HG02884 (cell line): Measurements from ENCODE around the gene NAA10.

Experiments
- ATAC-seq: cut with Tn5 transposase; IDR thresholded peaks from one replicate; pipeline ENCODE4 v1.9.1; 2021; ENCODE audit warnings: mild to moderate bottlenecking, moderate library complexity; ENCODE audit not compliant: unreplicated experiment

The NAA10 gene

GRCh38 chrX:153967536-153968224 is 32.8 kb upstream of the NAA10 start:
- ATAC-seq = no peak

DNA sequence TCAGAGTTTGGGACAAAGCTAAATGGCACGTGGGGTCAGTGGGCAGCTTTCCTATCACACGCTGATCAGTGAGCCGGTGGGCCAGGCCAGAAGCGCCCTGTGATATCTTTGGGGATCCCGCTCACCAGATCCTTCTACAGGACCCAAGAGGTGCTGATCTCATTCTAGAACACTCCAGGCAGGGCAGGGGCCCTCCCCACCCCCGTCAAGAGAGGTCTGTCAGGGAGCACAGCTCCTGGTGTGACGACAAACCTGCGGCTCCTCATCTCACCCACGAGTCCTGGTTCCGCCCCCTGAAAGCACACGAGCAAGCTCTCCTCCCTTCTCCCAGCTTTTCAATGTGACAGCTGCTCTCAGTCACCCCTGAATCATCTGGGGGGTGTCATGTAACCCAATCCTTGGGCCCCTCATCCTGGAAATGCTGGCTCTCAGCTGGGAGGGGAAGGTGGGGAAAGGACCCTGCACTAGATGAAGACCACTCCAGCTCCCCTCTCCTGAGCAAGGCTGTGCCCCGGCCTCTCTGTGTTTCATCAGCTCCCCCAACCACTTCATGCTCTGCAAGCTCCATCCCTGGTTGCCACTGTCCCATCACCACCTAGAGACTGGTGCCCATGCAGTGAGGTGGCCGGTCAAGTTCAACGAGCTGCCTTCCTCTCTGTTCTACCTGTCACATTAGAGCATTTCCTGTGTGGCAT is 32.2 kb upstream of the NAA10 start:
- no peak for ATAC-seq

- ATAC-seq = no peak
These were observed 31.4 kb upstream of the NAA10 start for GRCh38 chrX:153966283-153966688.

- ATAC-seq = no peak
These were observed 30.6 kb upstream of the NAA10 start for GRCh38 chrX:153965406-153965805.

DNA sequence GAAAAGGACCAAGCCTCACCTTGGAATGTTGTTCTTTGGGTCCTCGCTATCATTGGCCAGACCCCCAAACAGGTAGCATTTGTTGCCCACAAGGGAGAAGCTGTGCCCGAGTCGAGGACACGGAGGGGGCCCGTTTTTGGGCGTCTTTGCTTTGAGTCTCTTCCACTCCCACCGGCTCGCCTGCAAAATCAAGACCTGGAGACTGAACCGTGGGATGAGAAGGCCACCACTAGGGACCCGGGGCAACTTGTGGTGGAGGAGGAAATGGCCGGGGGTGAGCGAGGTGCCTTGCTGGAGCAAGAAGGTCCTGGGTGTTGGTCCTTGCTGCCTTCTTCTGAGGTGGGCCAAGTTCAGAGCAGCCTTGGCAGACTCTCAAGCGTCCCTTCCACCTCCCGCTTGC is 29.3 kb upstream of the NAA10 start:
- no peak for ATAC-seq

GRCh38 chrX:153963546-153963945 is 28.7 kb upstream of the NAA10 start:
- no peak for ATAC-seq

DNA sequence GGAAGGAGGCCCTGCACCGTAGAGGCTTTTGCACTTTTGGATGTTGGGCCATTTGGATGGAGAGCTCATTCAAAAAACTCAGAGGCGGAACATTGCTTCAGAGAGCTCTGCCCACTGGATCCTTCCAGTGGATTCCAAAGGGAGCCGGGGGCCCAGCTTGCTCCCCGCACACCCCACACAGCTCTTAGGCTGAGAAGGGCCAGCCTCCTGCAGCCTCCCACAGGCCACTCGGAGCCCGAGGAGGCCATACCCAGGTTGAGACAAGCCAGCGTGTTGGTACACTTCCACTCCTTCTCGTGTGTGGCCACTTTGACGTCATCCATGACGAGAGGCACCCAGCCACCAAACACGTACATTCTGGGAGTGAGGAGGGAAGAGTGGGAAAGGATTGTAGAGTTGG is 26.5 kb upstream of the NAA10 start:
- no peak for ATAC-seq

DNA sequence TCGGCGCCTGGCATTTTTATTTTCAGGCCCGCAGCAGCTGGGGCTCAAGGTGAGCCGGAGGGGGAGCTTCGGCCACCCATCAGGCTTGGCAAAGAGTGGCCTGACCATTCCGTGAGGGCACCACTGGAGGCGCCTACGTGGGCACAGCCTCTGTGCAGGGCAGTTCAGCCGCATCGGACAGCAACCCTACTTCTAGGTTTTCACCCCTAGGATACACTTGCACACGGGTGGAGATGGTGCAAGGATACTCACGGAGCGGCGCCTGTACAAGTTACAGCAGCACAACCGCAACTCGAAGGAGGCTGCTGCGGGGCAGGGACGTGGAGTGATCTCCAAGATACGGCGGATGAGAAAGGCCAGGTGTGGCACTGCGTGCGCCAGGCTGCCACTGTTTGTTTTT is 25.9 kb upstream of the NAA10 start:
- ATAC-seq = no peak

DNA sequence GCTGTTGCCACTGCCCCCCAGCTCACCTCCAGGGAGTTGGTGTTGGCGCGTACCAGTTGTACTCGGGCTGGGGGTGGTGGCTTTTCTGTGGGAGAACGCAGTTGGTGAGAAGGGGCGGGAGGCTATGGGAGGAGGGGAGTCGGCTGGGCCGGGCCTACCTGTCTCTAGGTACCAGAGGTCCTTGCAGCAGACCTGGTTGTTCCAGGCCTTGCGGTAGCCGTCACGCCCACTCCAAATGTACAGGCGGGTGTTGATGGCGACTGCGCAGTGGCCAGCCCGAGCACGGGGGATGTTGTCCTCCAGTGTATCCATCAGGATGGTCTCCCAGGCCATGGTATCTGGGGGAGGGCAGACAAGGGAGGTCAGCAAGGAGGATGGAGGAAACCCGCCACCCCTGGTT is 25.2 kb upstream of the NAA10 start:
- no peak for ATAC-seq

- no peak for ATAC-seq
These were observed 24.8 kb upstream of the NAA10 start for GRCh38 chrX:153959649-153960048.

GRCh38 chrX:153958605-153959004 is 23.8 kb upstream of the NAA10 start:
- no peak for ATAC-seq

- ATAC-seq = no peak
These were observed 22.4 kb upstream of the NAA10 start for GRCh38 chrX:153957224-153957623.

GRCh38 chrX:153956044-153956907 is 21.4 kb upstream of the NAA10 start:
- ATAC-seq = no peak

DNA sequence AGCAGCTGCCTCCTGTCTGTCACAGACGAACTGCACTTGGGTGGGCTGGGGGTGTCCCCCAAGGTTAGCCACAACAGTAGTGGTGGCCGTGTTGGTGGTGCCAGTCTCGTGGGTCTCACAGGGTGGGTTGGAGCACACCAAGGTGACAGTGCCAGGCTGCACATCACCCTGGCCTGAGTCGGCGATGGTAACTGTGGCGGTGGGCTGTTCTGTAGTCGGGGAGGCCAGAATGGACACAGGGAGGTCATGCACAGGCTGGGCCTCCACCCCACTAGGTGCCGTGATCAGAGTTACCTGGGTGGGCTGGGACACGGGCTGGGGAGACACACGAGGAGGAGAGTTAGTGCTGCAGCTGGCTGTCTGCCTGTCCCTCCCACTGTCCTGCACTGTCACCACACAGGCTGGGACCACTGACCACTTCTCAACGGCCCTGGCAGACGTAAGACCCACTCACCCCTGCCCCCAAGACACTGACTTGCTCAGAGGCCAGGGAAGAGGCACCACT is 20.4 kb upstream of the NAA10 start:
- ATAC-seq = no peak

DNA sequence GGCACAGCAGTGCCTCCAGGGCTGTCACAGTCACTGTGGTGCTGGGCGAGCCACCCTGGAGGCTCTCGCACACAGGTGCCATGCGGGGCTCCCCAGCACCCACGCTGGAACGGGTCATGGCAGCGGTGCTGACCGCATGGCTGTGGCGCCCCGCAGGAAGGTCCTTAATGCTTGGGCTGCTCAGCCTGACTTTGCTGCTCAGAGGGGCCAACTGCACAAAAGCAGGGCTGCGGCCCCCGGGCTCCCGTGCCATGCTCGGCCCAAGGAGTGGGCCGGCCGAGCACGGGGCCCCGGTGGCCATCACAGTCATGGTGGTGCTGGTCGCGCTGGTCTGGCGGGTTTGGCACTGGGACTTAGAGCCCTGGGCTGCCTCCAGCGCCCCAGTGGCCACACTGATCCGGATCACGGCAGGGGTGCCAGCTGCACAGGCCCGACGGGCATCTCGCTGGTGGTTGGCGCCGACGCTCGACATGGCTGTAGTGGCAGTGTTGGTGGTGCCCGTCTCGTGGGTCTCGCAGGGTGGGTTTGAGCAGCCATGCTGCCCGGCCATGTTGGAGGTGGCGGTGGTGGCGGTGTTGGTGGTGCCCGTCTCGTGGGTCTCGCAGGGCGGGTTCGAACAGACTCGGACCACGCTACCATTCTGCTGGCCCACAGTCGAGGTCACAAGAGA is 19.9 kb upstream of the NAA10 start:
- no peak for ATAC-seq

DNA sequence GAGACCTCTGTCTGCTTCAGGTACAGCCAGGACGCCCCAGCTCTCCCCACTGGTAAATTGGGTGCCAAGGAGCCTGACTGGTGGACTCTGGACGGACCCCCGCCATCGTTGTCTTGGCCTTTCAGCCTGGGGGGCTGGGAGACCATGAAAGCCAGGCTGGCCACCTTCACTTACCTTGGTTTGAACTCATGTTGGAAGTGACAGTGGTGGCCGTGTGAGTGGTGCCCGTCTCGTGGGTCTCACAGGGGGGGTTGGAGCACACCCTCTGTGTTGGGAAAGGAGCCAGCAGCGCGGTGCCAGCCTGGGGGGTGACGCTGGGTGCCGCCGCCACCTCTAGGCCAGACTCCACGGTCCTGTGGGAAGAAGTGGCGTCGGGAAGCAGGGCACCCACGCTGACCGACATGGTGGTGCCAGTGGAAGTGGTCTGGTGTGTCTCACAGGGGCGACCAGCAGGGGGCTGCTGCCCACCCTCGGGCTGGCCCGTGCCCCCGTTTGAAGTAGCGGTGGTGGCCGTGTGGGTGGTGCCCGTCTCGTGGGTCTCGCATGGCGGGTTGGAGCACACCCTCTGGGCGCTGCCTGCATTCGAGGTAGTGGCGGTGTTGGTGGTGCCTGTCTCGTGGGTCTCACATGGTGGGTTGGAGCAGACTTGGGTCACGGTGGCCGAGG is 19.2 kb upstream of the NAA10 start:
- ATAC-seq = no peak

DNA sequence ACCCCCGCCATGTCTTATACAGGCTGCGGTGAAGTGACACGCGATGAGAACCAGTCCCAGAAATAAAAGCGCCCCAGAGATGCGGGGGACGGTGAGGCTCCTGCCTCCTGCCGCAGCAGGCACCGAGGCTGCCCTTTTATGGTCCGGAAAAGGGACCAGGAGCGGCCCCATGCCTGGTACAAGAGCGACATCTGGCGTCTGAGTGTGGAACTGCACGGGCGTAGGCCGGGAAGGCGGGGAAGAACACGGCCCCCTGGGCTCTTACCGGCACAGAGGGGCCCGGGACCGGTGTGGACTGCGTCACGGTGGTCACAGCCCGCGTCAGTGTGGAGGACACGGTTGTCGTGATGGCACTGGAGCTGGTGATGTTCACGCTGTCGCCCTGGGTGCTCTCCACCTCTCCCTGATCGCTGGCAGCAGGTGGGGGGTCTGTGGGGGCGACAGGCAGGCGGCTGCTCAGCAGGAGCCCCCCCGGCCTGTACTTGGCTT is 18.5 kb upstream of the NAA10 start:
- ATAC-seq = no peak

DNA sequence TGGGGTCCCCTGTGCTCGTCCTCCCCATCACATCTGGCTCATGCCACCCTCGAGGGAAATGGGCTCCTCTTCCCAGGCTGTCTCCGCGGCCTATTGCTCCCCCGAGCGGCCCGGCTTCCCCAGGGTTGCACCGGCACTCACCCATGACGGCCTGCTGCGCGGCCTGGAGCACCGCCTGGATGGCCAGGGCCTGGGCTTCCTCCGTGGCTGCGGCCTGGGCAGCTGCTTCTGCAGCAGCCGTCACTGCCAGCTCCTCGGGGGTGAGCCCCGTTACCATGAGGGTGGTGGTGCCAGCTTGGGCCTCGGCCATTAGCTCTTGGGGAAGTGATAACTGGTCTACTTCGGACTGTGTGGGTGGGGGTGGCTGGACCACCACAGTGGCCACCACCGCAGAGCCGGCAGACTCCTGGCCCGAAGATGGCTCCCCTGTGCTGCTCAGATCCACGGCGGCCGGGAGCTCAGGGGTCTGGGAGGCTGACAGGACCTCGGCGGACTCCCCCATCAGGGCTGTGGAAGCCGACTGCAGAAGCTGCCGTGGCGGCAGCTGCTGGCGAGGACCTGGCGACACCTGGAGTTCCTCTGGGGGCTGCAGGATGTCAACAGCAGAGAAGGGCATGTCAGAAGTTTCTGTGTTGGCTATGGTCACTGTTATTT is 17.7 kb upstream of the NAA10 start:
- ATAC-seq = no peak

- no peak for ATAC-seq
These were observed 17.0 kb upstream of the NAA10 start for GRCh38 chrX:153951683-153952372.
